Measurements from ENCODE around the gene RPL10A.

RPL10A gene

GRCh38 chr6:35495258-35496035 is 27.2 kb downstream of the RPL10A start:
- no peak for TF ChIP-seq CTCF (IDR thresholded peaks at IDR 0.05; ENCODE audit: low read depth, low read length)
- no peak for DNase-seq (ENCODE audit: low read depth in 2 of 2)
- peak overlapping the region; percentile 65 to 79 for H3K4me3 ChIP-seq (replicated peaks in 1 of 2; ENCODE audit: low read depth in 2 of 2, low read length in 2 of 2)

- TF ChIP-seq CTCF (IDR thresholded peaks at IDR 0.05; ENCODE audit: low read depth, low read length): no peak
- peak in 1 of 2 donors; percentile 54 for DNase-seq (ENCODE audit: low read depth in 2 of 2)
- H3K4me3 ChIP-seq (replicated peaks in 1 of 2; ENCODE audit: low read depth in 2 of 2, low read length in 2 of 2): peak overlapping the region; percentile 65 to 79
Measured at GRCh38 chr6:35496036-35496840, 28.0 kb downstream of the RPL10A start.

- TF ChIP-seq CTCF (IDR thresholded peaks at IDR 0.05; ENCODE audit: low read depth, low read length): no peak
- H3K4me3 ChIP-seq (replicated peaks in 1 of 2; ENCODE audit: low read depth in 2 of 2, low read length in 2 of 2): peak within 1 kb of the TSS; percentile 65 to 79
- peak; percentile 71 to 75 for DNase-seq (ENCODE audit: low read depth in 2 of 2)
Measured at GRCh38 chr6:35496841-35497570, 28.8 kb downstream of the RPL10A start, which contains the start of gene TEAD3. Gene TEAD3, minus strand, starts transcription at chr6:35497079.

GRCh38 chr6:35497571-35498421 is 29.6 kb downstream of the RPL10A start:
- H3K4me3 ChIP-seq (replicated peaks in 1 of 2; ENCODE audit: low read depth in 2 of 2, low read length in 2 of 2): peak overlapping the region; percentile 49 to 79
- no peak for TF ChIP-seq CTCF (IDR thresholded peaks at IDR 0.05; ENCODE audit: low read depth, low read length)
- peak; percentile 86 to 87 for DNase-seq (ENCODE audit: low read depth in 2 of 2)

GRCh38 chr6:35498422-35499067 is 30.3 kb downstream of the RPL10A start:
- DNase-seq (ENCODE audit: low read depth in 2 of 2): no peak
- no peak for TF ChIP-seq CTCF (IDR thresholded peaks at IDR 0.05; ENCODE audit: low read depth, low read length)
- H3K4me3 ChIP-seq (replicated peaks in 1 of 2; ENCODE audit: low read depth in 2 of 2, low read length in 2 of 2): peak overlapping the region; percentile 49 to 79
